ENCODE data around the gene IMPDH2.

The IMPDH2 gene

GRCh38 chr3:49021213-49021812 is 7.9 kb downstream of the IMPDH2 start (continued):
- TF ChIP-seq PRDM2 (tag by site-specific recombination; IDR thresholded peaks at IDR 0.05; ENCODE audit: borderline replicate concordance) (no peak), SALL2 (tag by site-specific recombination; IDR thresholded peaks at IDR 0.05; ENCODE audit: borderline replicate concordance) (no peak), ZNF626 (tag by site-specific recombination; IDR thresholded peaks at IDR 0.05) (no peak), ATF2 (tag by site-specific recombination; IDR thresholded peaks at IDR 0.05; ENCODE audit: low read depth) (no peak), MYNN (tag by site-specific recombination; IDR thresholded peaks at IDR 0.05; ENCODE audit: borderline replicate concordance) (no peak), MEIS1 (CRISPR knock-in tag; IDR thresholded peaks at IDR 0.05; ENCODE audit: borderline replicate concordance) (no peak)

GRCh38 chr3:49020330-49021212 is 8.6 kb downstream of the IMPDH2 start:
- POLR2A ChIA-PET, result interaction anchor here (0.6 to 10.4 kb wide), 12 partner anchors 8 to 304 kb away, joined by 3 to 141 read pairs (median 6); partner anchors contain the start of genes ARIH2, IMPDH2, IP6K2 and P4HTM
- Histone ChIP-seq H3K4me1 (ENCODE audit: control insufficient read depth, insufficient read depth, low read length) (no peaks in the 10 kb centered on the region), H3K9me3 (ENCODE audit: control insufficient read depth, insufficient read depth, low read depth, low read length) (no peaks in the 10 kb centered on the region), H3K36me3 (ENCODE audit: control insufficient read depth in 2 of 2, insufficient read depth in 1 of 2, low read length in 2 of 2) (peaks cover 0 to 43% of the 10 kb centered on the region in 2 experiments; a peak in 1 of 3 replicates), H3K27ac (ENCODE audit: extremely low read depth, low read depth, low read length) (peak overlapping the region; percentile 93; the same call in 1 of the 2 replicates), H3K4me3 (ENCODE audit: low read depth, low read length) (peak overlapping the region; percentile 92)
- CTCF ChIA-PET, result interaction anchor here (0.6 to 2.1 kb wide), 4 partner anchors 10 to 36 kb away, joined by 3 to 6 read pairs (median 4); partner anchors contain the start of gene P4HTM
- no peak for TF ChIP-seq ZNF777 (tag by site-specific recombination; IDR thresholded peaks at IDR 0.05; ENCODE audit: borderline replicate concordance)
- TF ChIP-seq ZNF48 (tag by site-specific recombination; IDR thresholded peaks at IDR 0.05), result no peak
- no peak for TF ChIP-seq ATF2 (tag by site-specific recombination; IDR thresholded peaks at IDR 0.05; ENCODE audit: low read depth)
- TF ChIP-seq ZFHX2 (tag by site-specific recombination; conservative IDR thresholded peaks at IDR 0.05), result no peak
- TF ChIP-seq PRDM10 (tag by site-specific recombination; IDR thresholded peaks at IDR 0.05), result peak; percentile 97
- TF ChIP-seq ZNF621 (tag by site-specific recombination; IDR thresholded peaks at IDR 0.05), result no peak
- TF ChIP-seq ZNF518A (tag by site-specific recombination; conservative IDR thresholded peaks at IDR 0.05; ENCODE audit: low read depth), result no peak
- TF ChIP-seq ZNF549 (tag by site-specific recombination; IDR thresholded peaks at IDR 0.05), result no peak

All from HEK293 (cell line).